ENCODE measurements around the gene GGPS1.

GGPS1 gene

GRCh38 chr1:235317168-235317567, 11.2 kb upstream of the GGPS1 start:
- DNase-seq = no peak
- peak; percentile 69 to 87 for ATAC-seq (replicated peaks)
- peaks cover 36 to 73% of the 10 kb centered on the region in 2 donors for H3K4me1 Mint-ChIP-seq
- H3K9me3 Mint-ChIP-seq = no peaks in the 10 kb centered on the region
- peak overlapping the region; percentile 19 to 46 for H3K4me3 Mint-ChIP-seq
- peak overlapping the region; percentile 20 for H3K27ac Mint-ChIP-seq
- no peaks in the 10 kb centered on the region for H3K27me3 Mint-ChIP-seq
- peaks cover 31 to 38% of the 10 kb centered on the region in 2 donors for H3K36me3 Mint-ChIP-seq

- Mint-ChIP-seq H3K36me3 (peaks cover 37 to 41% of the 10 kb centered on the region in 2 donors), H3K27me3 (no peaks in the 10 kb centered on the region), H3K27ac (no peak overlapping the region), H3K4me3 (no peak overlapping the region), H3K9me3 (no peaks in the 10 kb centered on the region), H3K4me1 (peaks cover 36 to 70% of the 10 kb centered on the region in 2 donors)
- no peak for ATAC-seq (replicated peaks)
- no peak for DNase-seq
These were observed 9.1 kb upstream of the GGPS1 start for GRCh38 chr1:235319255-235319654.

GRCh38 chr1:235320521-235321179, 7.7 kb upstream of the GGPS1 start:
- no peaks in the 10 kb centered on the region for H3K9me3 Mint-ChIP-seq
- no peak overlapping the region for H3K4me3 Mint-ChIP-seq
- H3K4me1 Mint-ChIP-seq = peaks cover 32 to 68% of the 10 kb centered on the region in 2 donors
- no peaks in the 10 kb centered on the region for H3K27me3 Mint-ChIP-seq
- H3K27ac Mint-ChIP-seq = peak overlapping the region; percentile 2
- ATAC-seq (replicated peaks) (no peak), DNase-seq (no peak)
- peaks cover 39 to 41% of the 10 kb centered on the region in 2 donors for H3K36me3 Mint-ChIP-seq

- H3K27ac Mint-ChIP-seq = peak overlapping the region; percentile 43
- peak overlapping the region; percentile 70 to 82 for H3K4me3 Mint-ChIP-seq
- DNase-seq = no peak
- peaks cover 37 to 44% of the 10 kb centered on the region in 2 donors for H3K36me3 Mint-ChIP-seq
- peaks cover 27 to 52% of the 10 kb centered on the region in 2 donors for H3K4me1 Mint-ChIP-seq
- no peak for ATAC-seq (replicated peaks)
- H3K27me3 Mint-ChIP-seq = no peaks in the 10 kb centered on the region
- no peaks in the 10 kb centered on the region for H3K9me3 Mint-ChIP-seq
These were observed 4.1 kb upstream of the GGPS1 start for GRCh38 chr1:235324296-235324695.

GRCh38 chr1:235325139-235325538, 3.2 kb upstream of the GGPS1 start:
- H3K27me3 Mint-ChIP-seq = no peaks in the 10 kb centered on the region
- DNase-seq = no peak
- ATAC-seq (replicated peaks) = no peak
- H3K27ac Mint-ChIP-seq = no peak overlapping the region
- H3K4me1 Mint-ChIP-seq = peaks cover 27 to 45% of the 10 kb centered on the region in 2 donors
- peak overlapping the region in 1 of 2 donors; percentile 44 for H3K4me3 Mint-ChIP-seq
- H3K9me3 Mint-ChIP-seq = no peaks in the 10 kb centered on the region
- peaks cover 34 to 39% of the 10 kb centered on the region in 2 donors for H3K36me3 Mint-ChIP-seq

- Mint-ChIP-seq H3K9me3 (no peaks in the 10 kb centered on the region), H3K36me3 (peaks cover 27 to 32% of the 10 kb centered on the region in 2 donors), H3K27ac (peak overlapping the region; percentile 77), H3K4me1 (peaks cover 20 to 38% of the 10 kb centered on the region in 2 donors), H3K4me3 (peak overlapping the region in 1 of 2 donors; percentile 98), H3K27me3 (no peaks in the 10 kb centered on the region)
- ATAC-seq (replicated peaks) (no peak), DNase-seq (no peak)
These were observed 2.5 kb upstream of the GGPS1 start for GRCh38 chr1:235325854-235326253.

- ATAC-seq (replicated peaks) = peak; percentile 21 to 23
- no peaks in the 10 kb centered on the region for H3K9me3 Mint-ChIP-seq
- no peaks in the 10 kb centered on the region for H3K27me3 Mint-ChIP-seq
- peak overlapping the region in 1 of 2 donors; percentile 98 for H3K4me3 Mint-ChIP-seq
- peak; percentile 65 for DNase-seq
- H3K36me3 Mint-ChIP-seq = peaks cover 20 to 23% of the 10 kb centered on the region in 2 donors
- H3K4me1 Mint-ChIP-seq = peaks cover 17 to 27% of the 10 kb centered on the region in 2 donors
- peak overlapping the region; percentile 99 for H3K27ac Mint-ChIP-seq
These were observed 1.4 kb upstream of the GGPS1 start for GRCh38 chr1:235326719-235327558.

GRCh38 chr1:235327559-235328270, 655 bp upstream of the GGPS1 start, which contains the start of gene ARID4B:
Gene ARID4B (minus strand): TSS chr1:235328179. CDS start chr1:235326919, 1,260 bp downstream.
- DNase-seq = no peak
- peak within 1 kb of the TSS; percentile 99 for H3K27ac Mint-ChIP-seq
- peaks cover 13 to 20% of the 10 kb centered on the region in 2 donors for H3K4me1 Mint-ChIP-seq
- peak within 1 kb of the TSS in 1 of 2 donors; percentile 98 for H3K4me3 Mint-ChIP-seq
- no peak for ATAC-seq (replicated peaks)
- no peaks in the 10 kb centered on the region for H3K27me3 Mint-ChIP-seq
- H3K9me3 Mint-ChIP-seq = no peaks in the 10 kb centered on the region
- peaks cover 12 to 15% of the 10 kb centered on the region in 2 donors for H3K36me3 Mint-ChIP-seq

GRCh38 chr1:235329139-235329902, 951 bp downstream of the GGPS1 start:
- Mint-ChIP-seq H3K27me3 (no peaks in the 10 kb centered on the region), H3K36me3 (peaks cover 12 to 14% of the 10 kb centered on the region in 2 donors), H3K4me3 (no peak overlapping the region), H3K9me3 (no peaks in the 10 kb centered on the region), H3K27ac (no peak overlapping the region), H3K4me1 (peaks cover 12 to 26% of the 10 kb centered on the region in 2 donors)
- DNase-seq = no peak
- ATAC-seq (replicated peaks) = peak; percentile 35

- H3K36me3 Mint-ChIP-seq = peaks cover 9 to 18% of the 10 kb centered on the region in 2 donors
- H3K27ac Mint-ChIP-seq = no peak overlapping the region
- no peaks in the 10 kb centered on the region for H3K9me3 Mint-ChIP-seq
- H3K4me3 Mint-ChIP-seq = peak overlapping the region; percentile 48 to 56
- DNase-seq = no peak
- peaks cover 11 to 20% of the 10 kb centered on the region in 2 donors for H3K4me1 Mint-ChIP-seq
- no peak for ATAC-seq (replicated peaks)
- no peaks in the 10 kb centered on the region for H3K27me3 Mint-ChIP-seq
These were observed 2.5 kb downstream of the GGPS1 start for GRCh38 chr1:235330918-235331285.

- peaks cover 9 to 16% of the 10 kb centered on the region in 2 donors for H3K36me3 Mint-ChIP-seq
- H3K27me3 Mint-ChIP-seq = no peaks in the 10 kb centered on the region
- H3K27ac Mint-ChIP-seq = no peak overlapping the region
- H3K4me1 Mint-ChIP-seq = peaks cover 9 to 19% of the 10 kb centered on the region in 2 donors
- H3K4me3 Mint-ChIP-seq = peak overlapping the region; percentile 9 to 48
- DNase-seq (no peak), ATAC-seq (replicated peaks) (no peak)
- H3K9me3 Mint-ChIP-seq = no peaks in the 10 kb centered on the region
These were observed 3.0 kb downstream of the GGPS1 start for GRCh38 chr1:235331401-235331800.

- Mint-ChIP-seq H3K27me3 (no peaks in the 10 kb centered on the region), H3K4me1 (peaks cover 8 to 21% of the 10 kb centered on the region in 2 donors), H3K4me3 (peak overlapping the region; percentile 39 to 51), H3K9me3 (no peaks in the 10 kb centered on the region), H3K27ac (peak overlapping the region; percentile 75), H3K36me3 (peaks cover 12 to 14% of the 10 kb centered on the region in 2 donors)
- ATAC-seq (replicated peaks) = peak; percentile 63 to 70
- DNase-seq = no peak
These were observed 8.5 kb downstream of the GGPS1 start for GRCh38 chr1:235336903-235337302.

- Mint-ChIP-seq H3K9me3 (no peaks in the 10 kb centered on the region), H3K36me3 (peaks cover 22 to 28% of the 10 kb centered on the region in 2 donors), H3K4me3 (no peak overlapping the region), H3K27ac (peak overlapping the region; percentile 20), H3K4me1 (peaks cover 6 to 8% of the 10 kb centered on the region in 2 donors), H3K27me3 (no peaks in the 10 kb centered on the region)
- ATAC-seq (replicated peaks) (no peak), DNase-seq (no peak)
These were observed 11.4 kb downstream of the GGPS1 start for GRCh38 chr1:235339746-235340145.
